Measurements from ENCODE around the gene OSTM1.

DNA sequence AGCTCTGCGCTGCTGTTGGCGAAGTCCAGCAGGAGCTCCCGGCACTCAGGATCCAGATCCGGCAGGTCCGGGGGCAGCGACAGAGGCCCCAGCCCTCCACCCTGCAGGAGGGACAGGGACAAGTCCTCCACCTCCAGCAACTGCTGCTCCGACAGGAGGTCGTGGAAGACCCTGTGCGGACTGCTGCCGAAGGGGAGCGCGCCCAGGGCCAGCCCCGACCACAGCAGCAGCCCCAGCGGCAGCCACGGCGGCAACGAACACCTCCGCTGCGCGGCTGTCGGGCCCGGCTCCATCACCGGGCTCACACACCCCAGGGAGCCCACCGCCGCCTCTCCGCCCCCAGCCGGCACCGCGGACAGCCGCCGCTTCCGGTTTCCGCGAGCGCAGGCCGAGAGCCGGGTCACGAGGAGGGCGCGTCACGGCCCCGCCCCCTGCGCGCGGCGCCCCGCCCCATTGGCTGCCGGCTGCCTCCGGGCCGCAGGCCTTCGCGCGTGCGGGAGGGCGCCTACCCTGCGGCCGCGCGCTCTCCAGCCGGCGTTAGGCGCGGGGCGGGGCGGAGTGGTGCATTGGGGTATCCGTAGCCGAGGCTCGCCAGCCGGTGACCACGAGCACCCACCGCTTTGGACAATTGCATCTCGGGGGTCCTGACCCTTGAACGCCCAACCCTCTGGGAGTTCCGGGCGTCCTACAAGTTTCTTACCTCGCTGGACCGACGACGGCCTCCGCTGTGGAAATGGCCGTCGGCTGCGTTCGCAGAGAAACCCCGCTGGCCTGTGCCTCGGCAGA is at the start of gene OSTM1:
- TF ChIP-seq CTCF (conservative IDR thresholded peaks at IDR 0.05), result no peak
- peak; percentile 58 for TF ChIP-seq ZFX (IDR thresholded peaks at IDR 0.05)

All from C4-2B (cell line).